GM12878 (cell line): ENCODE data around the gene RNF43. TPM values are rescaled to one million over a fixed set of nuclear protein-coding genes. Genes with fewer than 3 reads are reported as not detected.

Experiments
- ATAC-seq: fragments of 200-7000 bp; cut with Tn5 transposase; 3 replicates; pipeline ENCODE4 v1.9.1; 2020; ENCODE audit warnings: mild to moderate bottlenecking, moderate library complexity
- BruUV-seq: library from RNA; stranded (reverse); fragments of 400-500 nt; replicated peaks from 2 replicates; lab custom pipeline; 2021; lab: Mats Ljungman, UMichigan
- CTCF ChIA-PET: fragments of 300-600 bp; sonication (Branson Sonifier 250); formaldehyde crosslinking; extraction: SDS; loops from one replicate; lab custom pipeline; 2021; ENCODE audit warnings: inconsistent platforms; lab: Yijun Ruan, JAX
- POLR2A ChIA-PET: fragments of 350-600 bp; formaldehyde crosslinking; extraction: SDS; loops from one replicate; lab custom pipeline; 2021; ENCODE audit warnings: inconsistent platforms; lab: Charles Lee
- RAD21 ChIA-PET: fragments of 300-600 bp; sonication (Branson Sonifier 250); formaldehyde crosslinking; loops from one replicate; lab custom pipeline; 2023; ENCODE audit warnings: antibody characterized with exemption; ENCODE audit not compliant: unreplicated experiment; lab: Charles Lee
- SMC1A ChIA-PET: fragments of 300-600 bp; sonication (Branson Sonifier 250); formaldehyde crosslinking; loops from one replicate; lab custom pipeline; 2023; ENCODE audit not compliant: unreplicated experiment, uncharacterized antibody; lab: Charles Lee
- DNase-seq: peaks from one replicate; pipeline ENCODE4 v3.0.0-alpha.2; 2011; ENCODE audit warnings: low read depth, low spot score
- FAIRE-seq: peaks from 3 replicates; lab custom pipeline; 2011; peaks lifted over from hg19 to GRCh38; lab: Jason Lieb, UNC
- H2AFZ ChIP-seq: 2 replicates; pipeline ENCODE4 v1.6.0; 2011; ENCODE audit warnings: low read depth, low read length, control low read depth; ENCODE audit not compliant: control insufficient read depth
- H3K27ac ChIP-seq: 2 replicates; pipeline ENCODE4 v1.5.1; 2011; ENCODE audit warnings: control low read depth; ENCODE audit not compliant: control insufficient read depth, insufficient read depth
- H3K27me3 ChIP-seq, 2 experiments: replicated peaks in 1 of 2; 2 replicates each; pipeline versions ENCODE4 v1.6.0 to v1.6.1; 2011; ENCODE audit warnings: low read length in 1 of 2; ENCODE audit not compliant: control insufficient read depth in 2 of 2, insufficient read depth in 2 of 2
- H3K36me3 ChIP-seq, 2 experiments: 2 replicates each; pipeline ENCODE4 v1.5.1; 2011; ENCODE audit warnings: low read length in 1 of 2; ENCODE audit not compliant: control insufficient read depth in 2 of 2, insufficient read depth in 2 of 2
- H3K4me1 ChIP-seq: 2 replicates; pipeline ENCODE4 v1.6.1; 2011; ENCODE audit warnings: mild to moderate bottlenecking, low read length, moderate library complexity, mixed read lengths; ENCODE audit not compliant: control insufficient read depth, insufficient read depth
- H3K4me2 ChIP-seq: 2 replicates; pipeline ENCODE4 v1.6.0; 2011; ENCODE audit warnings: control low read depth; ENCODE audit not compliant: control insufficient read depth, insufficient read depth
- H3K4me3 ChIP-seq: fragments of 200-600 bp; sonication (generic); 2 replicates; pipeline ENCODE4 v1.5.1; 2016
- H3K79me2 ChIP-seq: 2 replicates; pipeline ENCODE4 v1.6.0; 2011; ENCODE audit warnings: low read length; ENCODE audit not compliant: control insufficient read depth, insufficient read depth
- H3K9ac ChIP-seq: 2 replicates; pipeline ENCODE4 v1.8.0; 2011; ENCODE audit warnings: low read length, control low read depth, mixed read lengths; ENCODE audit not compliant: control insufficient read depth, insufficient read depth
- H3K9me3 ChIP-seq: replicated peaks from 3 replicates; pipeline ENCODE4 v1.5.1; 2011; ENCODE audit warnings: mild to moderate bottlenecking, low read length; ENCODE audit not compliant: control insufficient read depth, insufficient read depth
- H4K20me1 ChIP-seq: 2 replicates; pipeline ENCODE4 v1.6.0; 2011; ENCODE audit not compliant: control insufficient read depth, insufficient read depth
- CTCF ChIP-seq, 3 experiments: IDR thresholded peaks in 2 of 3; conservative IDR thresholded peaks in 1 of 3; 2 replicates each; pipeline ENCODE4 v1.5.1; 2011; ENCODE audit warnings: low read depth in 3 of 3, low read length in 3 of 3, mild to moderate bottlenecking in 3 of 3, control low read depth in 2 of 3, moderate library complexity in 2 of 3, inconsistent platforms in 1 of 3, mixed read lengths in 1 of 3; ENCODE audit not compliant: control insufficient read depth in 2 of 3, insufficient read depth in 1 of 3; ENCODE audit errors: extremely low read depth in 1 of 3
- SUPT20H ChIP-seq: IDR thresholded peaks from 2 replicates; pipeline ENCODE4 v1.6.1; 2011; ENCODE audit warnings: low read depth, mild to moderate bottlenecking, low read length, moderate library complexity, borderline replicate concordance; ENCODE audit not compliant: control insufficient read depth
- ZBTB40 ChIP-seq: fragments of 450-650 bp; IDR thresholded peaks from 2 replicates; pipeline ENCODE4 v1.6.1; 2016; ENCODE audit warnings: mild to moderate bottlenecking, moderate library complexity, borderline replicate concordance
- WGBS: methylation state at CpG from one replicate; pipeline ENCODE4 v1.1.6; 2016; ENCODE audit warnings: low lambda C conversion rate; ENCODE audit not compliant: insufficient replicate concordance, insufficient coverage; ENCODE audit errors: missing lambda C conversion rate; 5-methylcytosine and 5-hydroxymethylcytosine counted together
- in situ Hi-C: fragments of 300-500 bp; cut with MboI; formaldehyde crosslinking; loops from 9 replicates; pipeline ENCODE4 v1.14.3; 2018; ENCODE audit warnings: mixed read lengths
- intact Hi-C: fragments of 100-400 bp; cut with micrococcal nuclease; formaldehyde crosslinking; loops from one replicate; pipeline ENCODE4 v1.14.2; 2022; ENCODE audit not compliant: unreplicated experiment
- polyA plus RNA-seq, 11 experiments: library from polyadenylated mRNA; depleted of rRNA in 4 of 11; unstranded in 6 of 11; stranded (reverse) in 5 of 11; fragments of >200 nt; fragmentation: Nextera tagmentation in 4 of 11; fragmentation: Illumina TruSeq in 1 of 11; extraction: Ambion mirVana in 4 of 11; extraction: Trizol in 1 of 11; gene quantifications; 1 replicate in 1 of 11; 2 replicates in 10 of 11; pipeline versions ENCODE4 v1.2.1 to v1.2.3, GENCODE V29; 2011 to 2016; ENCODE audit warnings: inconsistent platforms in 2 of 11, missing spikeins in 2 of 11, low read depth in 1 of 11
- total RNA-seq, 4 experiments: library from RNA; depleted of rRNA in 3 of 4; stranded (reverse); fragments of >200 nt in 3 of 4; fragmentation: Illumina TruSeq in 1 of 4; extraction: Trizol in 1 of 4; gene quantifications; 2 replicates each; pipeline versions ENCODE4 v1.2.1 to v1.2.3, GENCODE V29; 2013 to 2021

RNF43 gene
- total and polyA plus RNA-seq, 10 of the 15 experiments (the other 5 are each of a cell fraction or from before 2014, with no cell fraction given) = 1.2 to 16.7 (median 5.5) TPM

- 0 out of 6 replicates have a peak, but pooled peaks of 1 of the 3 experiments have one; percentile 14 for TF ChIP-seq CTCF (IDR thresholded peaks at IDR 0.05 in 2 of 3, conservative IDR thresholded peaks at IDR 0.05 in 1 of 3; ENCODE audit: control insufficient read depth in 2 of 3, extremely low read depth in 1 of 3, insufficient read depth in 1 of 3, low read depth in 3 of 3, low read length in 3 of 3)
Observed at GRCh38 chr17:58432806-58433573, 15.7 kb upstream of the RNF43 start (continued).

- in situ Hi-C loops = no loop called here
- Histone ChIP-seq H3K9me3 (no peaks in the 10 kb centered on the region), H3K4me1 (no peaks in the 10 kb centered on the region; the same call in 1 of the 2 replicates), H3K27me3 (no peaks in the 10 kb centered on the region), H3K4me2 (peak overlapping the region; percentile 48; the same call in 1 of the 2 replicates), H4K20me1 (no peaks in the 10 kb centered on the region), H3K4me3 (no peak overlapping the region), H3K79me2 (no peaks in the 10 kb centered on the region), H3K27ac (no peak overlapping the region), H3K9ac (no peak overlapping the region), H3K36me3 (no peaks in the 10 kb centered on the region), H2AFZ (no peak overlapping the region; the same call in 1 of the 2 replicates)
- ChIA-PET SMC1A (interaction anchor here (0.9 to 3.6 kb wide), 15 partner anchors 8 to 215 kb away, joined by 3 to 21 read pairs (median 3); partner anchors contain the start of genes RNF43 and SUPT4H1), POLR2A (interaction anchor here (0.6 to 2.2 kb wide), 3 partner anchors 80 to 91 kb away, joined by 3 to 6 read pairs (median 4); no protein-coding TSS in a partner anchor), RAD21 (interaction anchor here (1.2 to 4.5 kb wide), 6 partner anchors 8 to 110 kb away, joined by 5 to 31 read pairs (median 9); partner anchors contain the start of gene RNF43), CTCF (interaction anchor here (1.0 to 3.2 kb wide), 10 partner anchors 8 to 153 kb away, joined by 3 to 30 read pairs (median 4); partner anchors contain the start of gene RNF43)
- intact Hi-C loops = no loop called here
- no peak for FAIRE-seq
- no peak for ATAC-seq
- TF ChIP-seq ZBTB40 = peak; percentile 66
- no peak for TF ChIP-seq SUPT20H
- DNase-seq = no peak
- no TSS peak for BruUV-seq
- WGBS = 98% methylated on average over 3 of the region's 3 CpGs
Observed at GRCh38 chr17:58427807-58428206, 10.5 kb upstream of the RNF43 start.
